HG03575 (cell line): ENCODE measurements around the gene SORCS3.

ENCODE experiments used
- ATAC-seq: cut with Tn5 transposase; IDR thresholded peaks from one replicate; pipeline ENCODE4 v1.9.1; 2021; ENCODE audit not compliant: unreplicated experiment, insufficient number of reproducible peaks, low FRiP score; ENCODE audit errors: extremely low read depth

SORCS3 gene

DNA sequence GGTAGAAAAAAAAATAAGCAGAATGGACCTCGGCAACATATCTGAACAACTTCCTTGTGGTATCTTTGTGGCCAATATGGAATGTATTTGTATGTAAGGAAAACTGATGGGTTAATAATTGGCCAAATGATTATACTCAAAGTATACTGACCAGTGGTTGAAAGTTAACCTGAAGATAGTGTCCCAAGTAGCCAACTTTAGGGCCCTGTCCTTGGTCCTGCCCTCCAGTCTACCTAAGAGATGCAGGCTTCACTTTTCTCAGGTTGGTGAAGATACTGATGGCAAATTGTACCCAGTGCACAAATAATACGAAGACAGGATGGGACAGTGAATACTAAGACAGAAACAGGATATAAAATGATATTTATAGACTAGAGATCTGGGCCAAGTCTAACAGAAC, 109.2 kb downstream of the SORCS3 start:
- ATAC-seq: no peak

DNA sequence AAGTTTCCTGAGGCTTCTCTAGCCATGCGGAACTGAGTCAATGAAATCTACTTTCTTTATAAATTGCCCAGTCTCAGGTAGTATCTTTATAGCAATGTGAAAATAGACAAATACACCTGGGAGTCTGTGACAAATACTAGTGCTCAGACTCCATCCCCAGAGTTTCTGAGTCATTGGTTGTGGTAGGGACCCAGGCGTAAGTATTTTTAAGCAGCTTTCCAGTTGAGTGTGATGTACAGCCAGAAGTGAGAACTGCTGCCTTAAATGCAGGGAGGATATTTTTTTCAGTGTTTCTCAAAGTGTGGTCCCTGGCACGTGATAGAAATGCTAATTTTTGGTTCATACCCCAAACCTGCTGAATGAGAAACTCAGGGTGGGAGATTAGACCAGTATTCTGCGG, 121.7 kb downstream of the SORCS3 start:
- ATAC-seq: no peak

DNA sequence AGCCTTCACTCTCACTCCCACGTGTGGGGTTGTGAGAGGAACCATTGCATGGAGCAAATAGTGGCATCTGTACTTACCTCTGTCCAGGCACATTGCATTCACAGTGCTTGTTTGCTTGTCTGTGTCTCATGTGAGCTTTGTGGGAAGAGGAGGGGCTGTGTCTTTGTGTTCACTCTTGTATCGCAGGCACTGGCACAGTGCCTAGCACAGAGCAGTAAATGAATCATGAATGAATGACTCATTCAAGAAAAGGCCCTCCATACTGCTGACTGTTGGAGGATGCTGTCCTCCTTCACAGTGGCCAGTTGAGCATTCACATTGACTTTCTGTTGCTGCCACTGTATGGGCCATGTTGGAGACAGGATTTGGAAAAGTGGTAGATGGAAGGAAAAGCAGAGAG, 125.3 kb downstream of the SORCS3 start:
- no peak for ATAC-seq

DNA sequence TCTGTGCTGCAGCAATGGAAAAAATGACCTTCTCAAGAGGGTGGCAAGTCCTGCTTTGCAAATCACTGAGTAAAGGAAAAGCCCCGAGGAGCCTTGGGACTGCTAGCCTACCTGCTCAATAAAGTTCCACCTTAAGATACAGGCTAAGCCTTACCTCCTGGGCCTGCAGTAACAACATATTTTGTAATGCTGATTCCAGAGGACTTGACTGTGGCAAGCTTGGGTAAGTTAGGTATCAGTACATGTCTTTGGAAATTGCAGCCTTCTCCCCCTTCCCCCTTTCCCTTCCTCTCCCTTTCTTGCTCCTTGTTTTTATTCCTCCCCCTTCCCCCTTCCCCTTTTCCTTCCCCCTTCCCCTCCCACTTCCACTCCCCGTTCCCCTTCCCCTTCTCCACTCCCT, 126.2 kb downstream of the SORCS3 start:
- ATAC-seq: no peak

DNA sequence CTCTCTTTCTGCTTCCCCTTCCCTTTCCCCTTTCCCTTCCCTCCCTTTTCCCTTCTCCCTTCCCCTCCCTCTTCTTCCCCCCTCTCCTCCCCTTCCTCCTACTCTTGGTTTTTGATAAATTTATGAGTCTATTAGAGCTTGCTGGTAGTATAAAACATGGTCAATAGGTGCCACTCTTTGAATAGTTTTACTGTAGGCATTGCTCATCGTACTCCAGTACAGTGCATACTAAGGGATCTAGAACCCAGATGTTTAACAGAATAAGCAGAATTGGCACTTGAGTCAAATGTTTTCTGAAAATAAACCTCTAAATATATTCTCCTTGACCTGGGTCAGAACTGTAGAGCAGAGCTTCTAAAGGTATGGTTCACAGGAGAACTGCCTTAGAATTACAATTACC, 126.7 kb downstream of the SORCS3 start:
- ATAC-seq: no peak

DNA sequence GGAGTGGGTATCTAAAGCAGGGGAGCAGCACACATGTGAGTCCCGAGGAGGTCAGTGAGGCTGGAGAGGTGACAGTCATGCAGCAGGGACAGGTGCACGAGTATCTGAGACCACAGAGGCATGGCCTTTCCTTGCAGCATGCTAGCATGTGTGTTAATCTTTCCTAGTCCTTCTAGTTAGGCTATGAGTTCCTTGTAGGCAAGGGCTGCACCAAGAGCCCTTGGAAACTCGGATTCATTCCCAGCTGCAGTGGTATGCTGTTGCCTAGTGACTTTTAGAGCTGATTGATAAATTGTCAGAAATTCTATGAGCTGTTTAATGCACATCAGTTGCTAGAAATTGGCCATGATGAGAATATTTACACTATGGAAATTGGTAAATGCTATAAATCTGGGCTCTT, 132.0 kb downstream of the SORCS3 start:
- no peak for ATAC-seq

DNA sequence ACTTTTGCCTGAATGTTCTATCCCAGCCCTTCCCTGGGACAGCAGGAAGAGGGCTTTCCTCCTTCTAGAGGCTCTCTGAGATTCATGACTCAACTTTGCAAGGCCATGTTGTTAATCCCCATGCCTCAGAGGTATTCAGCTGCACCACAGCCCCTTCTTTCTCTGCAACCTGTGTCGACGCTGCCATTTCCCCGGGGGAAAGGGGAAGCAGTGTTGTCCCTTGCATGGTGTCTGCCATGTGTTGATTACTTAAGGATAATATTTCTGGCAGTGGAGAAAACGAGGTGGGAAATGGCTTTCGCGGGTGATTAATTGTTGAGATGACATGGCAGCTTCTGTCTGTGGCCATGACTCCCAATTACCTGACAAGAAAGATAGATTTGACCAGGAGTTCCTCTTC, 133.1 kb downstream of the SORCS3 start:
- ATAC-seq: no peak

DNA sequence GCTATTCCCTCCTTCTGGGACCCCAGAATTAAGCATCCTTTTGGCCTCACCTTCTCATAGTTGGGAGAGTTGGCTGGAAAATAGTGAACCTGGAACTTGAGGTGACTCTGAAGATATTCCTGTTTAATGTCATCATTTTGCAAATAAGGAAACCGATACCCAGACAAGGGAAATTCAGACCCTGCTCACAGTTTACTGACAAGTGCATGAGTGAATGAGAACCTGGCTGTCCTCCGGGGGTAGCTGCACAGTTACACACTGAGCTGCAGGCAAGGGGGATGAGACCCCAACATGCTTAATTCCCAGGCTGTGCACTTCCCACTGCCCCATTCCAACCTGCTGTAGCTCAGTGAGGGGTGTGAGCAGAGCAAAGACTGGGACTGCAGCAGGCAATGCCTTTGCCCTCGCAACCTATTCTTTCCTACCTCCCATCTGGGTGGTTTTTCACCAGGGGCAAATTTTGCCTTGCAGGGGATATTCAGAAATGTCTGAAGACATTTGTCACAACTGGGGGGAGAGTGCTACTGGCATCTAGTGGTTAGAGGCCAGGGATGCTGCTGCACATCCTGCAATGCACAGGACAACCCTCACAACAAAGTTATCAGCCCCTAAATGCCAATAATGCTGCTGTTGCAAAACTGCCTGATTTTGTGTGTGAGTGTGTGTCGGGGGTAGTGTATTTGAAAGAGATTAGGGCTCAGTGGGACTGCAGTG, 136.2 kb downstream of the SORCS3 start:
- no peak for ATAC-seq

DNA sequence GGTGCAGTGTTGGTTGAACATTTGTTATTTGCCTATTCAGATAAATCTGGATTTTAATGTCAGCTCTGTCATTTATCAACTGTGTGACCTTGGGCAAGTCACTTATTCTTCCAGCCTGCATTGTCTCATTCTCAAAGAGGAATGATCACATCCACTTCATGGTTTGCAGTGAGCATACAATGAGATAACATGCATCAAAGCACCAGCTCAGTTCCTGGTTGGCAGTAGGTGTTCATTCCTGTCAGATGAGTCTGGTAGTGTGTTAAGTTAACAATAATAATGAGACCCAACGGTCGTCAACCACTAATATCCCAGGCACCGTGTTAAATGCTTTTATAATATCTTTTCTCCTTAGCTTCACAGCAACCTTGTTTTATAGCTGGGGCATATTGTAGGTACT, 137.3 kb downstream of the SORCS3 start:
- no peak for ATAC-seq

DNA sequence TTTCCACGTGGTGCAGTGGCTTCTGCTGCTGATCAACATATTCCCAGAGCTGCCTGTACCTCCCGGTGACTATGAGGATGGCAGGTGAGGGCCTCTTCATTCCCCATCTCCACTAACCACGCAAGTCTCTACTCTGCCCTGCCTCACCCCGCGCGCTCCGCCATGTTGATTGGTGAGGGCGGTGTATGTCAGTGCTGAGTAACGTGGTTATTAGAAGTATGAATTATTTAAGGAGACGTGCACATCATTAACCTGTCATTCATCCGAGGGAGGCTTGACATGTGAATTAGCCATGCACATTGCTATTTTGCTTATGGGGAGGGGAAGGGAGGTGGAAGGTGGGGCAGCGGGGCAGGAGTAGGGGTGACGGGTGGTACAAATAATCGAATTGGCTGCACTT, 138.6 kb downstream of the SORCS3 start:
- no peak for ATAC-seq

DNA sequence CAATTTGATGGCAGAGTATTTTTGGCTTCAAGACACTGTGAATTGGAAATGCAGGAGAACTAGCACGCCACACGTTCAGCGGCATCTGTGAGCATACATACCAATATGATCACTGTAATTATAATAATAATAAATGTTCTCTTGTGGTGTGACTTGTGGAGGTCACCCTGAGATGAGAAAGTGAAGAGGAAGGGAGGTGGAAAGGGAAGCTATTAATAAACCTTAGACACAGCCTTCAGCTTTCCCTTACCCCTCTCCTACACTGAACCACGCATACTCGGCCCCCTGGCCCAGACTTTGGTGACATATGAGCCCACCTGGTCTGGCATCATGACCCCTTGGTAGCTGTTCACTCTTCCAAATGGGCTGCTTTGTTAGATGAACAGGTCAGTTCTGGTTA, 139.1 kb downstream of the SORCS3 start:
- no peak for ATAC-seq

DNA sequence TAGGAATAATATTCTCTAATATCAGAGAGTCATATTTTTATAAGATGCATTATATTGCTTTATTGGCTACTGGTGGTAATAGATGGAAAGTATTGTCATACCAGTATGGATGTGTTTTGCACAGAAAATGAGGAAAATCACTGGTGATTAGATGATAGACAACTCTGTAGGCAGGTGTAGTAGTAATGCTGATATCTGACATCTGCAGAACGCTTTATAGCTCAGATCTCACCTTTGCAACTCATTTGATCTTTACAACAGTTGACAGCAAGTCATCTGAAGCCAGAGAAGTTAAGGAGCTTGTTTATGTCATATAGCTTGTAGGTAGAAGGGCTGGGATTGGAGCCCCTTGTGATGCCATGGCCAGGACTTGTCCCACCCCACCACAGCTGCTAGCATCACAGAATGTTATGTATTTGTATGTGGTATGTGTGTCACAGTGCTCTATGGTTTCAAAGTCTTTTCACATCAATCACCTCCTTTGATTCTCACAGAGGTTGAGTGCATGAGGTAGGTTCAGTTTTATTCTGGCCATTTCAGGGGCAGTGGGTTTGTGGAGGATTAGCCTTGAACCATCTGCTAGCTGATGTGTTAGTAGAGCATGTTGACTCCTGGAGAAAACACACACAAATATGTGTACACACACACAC, 140.0 kb downstream of the SORCS3 start:
- no peak for ATAC-seq

DNA sequence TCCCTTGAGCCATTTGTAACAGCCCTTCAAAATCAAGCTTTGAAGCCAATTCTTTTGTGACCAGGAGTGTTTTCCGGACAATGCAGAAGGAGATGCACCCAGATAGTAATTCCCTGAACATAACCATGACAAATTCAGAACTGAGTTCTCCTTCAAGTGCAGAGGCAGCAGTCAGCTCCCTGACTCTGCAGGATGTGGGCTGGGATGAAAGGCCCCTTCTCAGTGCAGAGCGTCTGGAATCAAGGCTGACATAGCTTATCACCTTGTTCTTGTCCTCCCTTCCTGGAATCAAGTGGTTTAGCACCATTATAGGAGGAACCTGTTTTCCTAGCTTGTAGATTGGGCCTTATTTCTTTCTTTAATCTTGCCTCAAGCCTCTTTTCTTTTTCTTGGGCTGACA, 143.4 kb downstream of the SORCS3 start:
- ATAC-seq: no peak

DNA sequence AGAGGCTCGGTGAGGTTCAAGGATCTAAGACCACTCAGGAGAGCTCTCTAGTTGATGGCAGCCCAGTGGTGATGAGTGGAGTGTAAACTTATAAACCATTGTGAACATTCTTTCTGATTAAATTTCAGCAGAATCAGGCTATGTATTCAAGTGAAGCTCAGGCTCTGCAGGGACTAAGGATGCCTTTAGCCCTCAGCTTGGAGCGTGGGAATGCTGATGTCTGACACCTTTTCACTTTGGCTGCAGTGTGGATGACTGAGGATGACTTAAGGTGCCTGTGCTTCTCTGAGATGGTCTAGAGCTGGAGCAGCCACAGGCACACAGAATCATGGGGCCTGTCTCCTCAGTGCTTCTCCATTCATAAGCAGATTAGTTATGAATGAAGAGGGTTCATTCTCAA, 150.4 kb downstream of the SORCS3 start:
- ATAC-seq: no peak

DNA sequence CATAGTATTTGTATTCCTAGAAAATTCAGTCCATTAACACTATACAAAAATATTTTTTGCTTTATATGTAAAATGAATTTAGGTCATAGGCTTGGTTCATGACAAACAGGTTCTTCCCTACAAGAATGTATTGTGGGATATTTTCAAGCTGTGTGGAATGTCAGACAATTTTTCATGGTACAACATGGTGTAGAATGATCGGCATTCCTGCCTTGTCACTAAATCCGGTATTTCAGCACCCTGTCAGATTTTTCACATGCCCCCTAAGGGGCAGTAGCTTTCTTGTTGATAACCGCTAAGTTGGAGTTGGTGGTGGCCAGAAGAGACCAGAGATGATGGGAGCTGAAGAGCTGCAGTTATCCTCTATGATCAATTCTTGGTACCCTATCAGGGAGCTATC, 154.3 kb downstream of the SORCS3 start:
- ATAC-seq: no peak

DNA sequence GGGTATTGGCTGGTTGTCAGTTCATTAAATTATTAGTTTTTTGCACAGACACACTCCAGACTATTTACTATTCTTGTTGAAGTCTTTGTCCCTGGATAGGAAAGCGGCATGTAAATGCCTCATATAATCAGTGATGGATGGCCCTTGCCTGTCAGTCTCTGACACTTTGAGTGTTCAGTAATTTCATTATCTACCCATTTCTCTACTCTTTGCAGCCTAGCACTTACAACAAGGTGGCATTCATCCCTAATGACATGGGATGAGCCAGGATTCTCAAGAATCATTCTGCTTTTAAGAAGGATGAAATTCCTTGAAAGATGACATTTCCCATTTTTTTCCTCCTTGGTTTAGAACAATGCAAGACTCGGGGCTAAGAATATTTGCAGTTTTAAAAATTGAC, 155.7 kb downstream of the SORCS3 start:
- no peak for ATAC-seq

DNA sequence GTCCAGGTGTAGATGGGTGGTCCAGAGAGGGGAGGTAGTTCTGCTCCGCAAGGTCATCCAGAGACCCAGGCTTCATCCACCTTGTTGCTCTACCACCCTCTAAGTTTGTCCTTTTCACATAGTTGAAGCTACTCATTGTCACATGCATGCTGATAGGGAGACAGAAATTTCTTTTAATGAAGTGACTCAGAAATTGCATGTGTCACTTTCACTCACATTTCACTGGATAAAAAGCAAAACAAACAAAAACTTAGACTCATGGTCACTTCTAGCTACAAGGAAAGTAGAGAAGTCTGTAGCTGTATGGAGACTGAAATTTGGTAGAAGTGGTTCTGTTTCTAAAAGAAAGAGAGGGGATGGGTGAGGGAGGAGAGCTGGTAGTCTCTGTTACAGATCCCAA, 161.9 kb downstream of the SORCS3 start:
- ATAC-seq: no peak

DNA sequence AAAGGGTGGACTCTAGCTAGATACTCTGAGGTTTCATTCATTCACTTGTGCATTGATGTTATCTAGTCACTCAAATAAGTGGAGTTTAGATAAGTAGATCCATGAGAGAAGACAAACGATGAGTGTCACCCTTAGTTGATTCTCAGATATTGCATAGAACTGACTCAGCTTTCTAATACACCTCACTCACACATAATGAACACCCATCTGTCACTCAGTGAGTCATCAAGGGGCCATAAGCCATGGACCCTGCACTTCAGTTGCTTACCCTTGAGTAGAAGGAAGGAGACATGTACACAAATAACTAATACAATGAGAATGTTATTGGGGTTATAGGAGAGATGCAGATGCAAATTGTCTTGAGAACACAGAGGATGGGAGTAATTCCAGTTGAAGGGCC, 163.8 kb downstream of the SORCS3 start:
- ATAC-seq: no peak

DNA sequence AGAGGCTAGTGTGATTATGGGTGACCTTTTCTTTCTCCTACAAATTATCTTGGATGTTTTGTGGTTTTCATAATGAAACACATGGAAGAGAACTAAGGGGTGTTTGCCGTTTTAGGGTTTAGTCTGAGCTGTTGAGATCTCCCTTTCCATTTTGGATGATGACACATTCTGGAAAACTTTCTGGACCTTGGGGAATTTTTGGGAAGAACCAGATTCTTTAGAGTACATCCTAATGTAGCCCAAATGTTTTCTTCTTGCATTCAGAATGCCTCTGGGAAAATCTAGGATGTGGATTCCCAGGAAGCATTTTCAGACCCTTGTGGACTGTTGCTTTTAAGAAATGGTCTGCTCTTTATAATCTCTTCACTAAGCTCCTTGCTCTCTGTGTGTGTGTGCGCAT, 165.7 kb downstream of the SORCS3 start:
- no peak for ATAC-seq

DNA sequence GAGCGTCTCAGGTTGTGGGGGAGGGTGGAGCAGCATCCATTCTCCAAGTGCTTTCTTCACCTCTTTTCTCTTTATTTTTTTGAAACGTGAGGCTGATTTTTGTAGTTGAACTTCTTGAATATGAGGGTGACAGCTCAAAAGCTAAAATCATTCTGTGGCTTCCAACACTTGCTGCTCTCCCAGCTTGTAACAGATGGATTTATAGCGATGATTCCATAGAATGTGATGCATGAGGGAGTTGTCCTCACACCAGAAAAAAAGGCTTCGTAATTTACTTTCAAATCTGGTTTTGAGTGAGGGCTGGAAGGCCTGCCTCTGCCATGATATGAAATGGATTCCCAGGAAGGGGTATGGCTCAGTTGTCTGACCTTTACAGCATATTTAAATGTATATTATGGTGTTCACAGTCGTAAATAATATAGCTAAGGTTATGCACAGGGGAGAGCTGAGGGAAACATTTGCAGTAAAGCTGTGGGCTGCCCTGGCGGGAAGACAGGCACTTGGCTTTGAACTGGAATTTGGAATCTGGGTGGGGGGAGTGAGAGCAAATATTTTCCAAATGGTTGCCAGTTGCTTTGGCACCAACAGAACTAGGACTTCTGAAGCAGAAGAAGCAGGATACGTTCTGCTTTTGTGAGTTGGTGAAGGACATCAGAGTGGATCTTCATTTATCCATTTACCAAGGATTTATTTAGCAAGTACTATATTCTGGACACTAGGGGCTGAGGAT, 166.7 kb downstream of the SORCS3 start:
- no peak for ATAC-seq
